ENCODE results near the gene CADM1. TPM values are rescaled to one million over a fixed set of nuclear protein-coding genes. Genes with fewer than 3 reads are reported as not detected.

The CADM1 gene
- total RNA-seq, 1 donor from 2014 or later = 51.1 TPM

DNA sequence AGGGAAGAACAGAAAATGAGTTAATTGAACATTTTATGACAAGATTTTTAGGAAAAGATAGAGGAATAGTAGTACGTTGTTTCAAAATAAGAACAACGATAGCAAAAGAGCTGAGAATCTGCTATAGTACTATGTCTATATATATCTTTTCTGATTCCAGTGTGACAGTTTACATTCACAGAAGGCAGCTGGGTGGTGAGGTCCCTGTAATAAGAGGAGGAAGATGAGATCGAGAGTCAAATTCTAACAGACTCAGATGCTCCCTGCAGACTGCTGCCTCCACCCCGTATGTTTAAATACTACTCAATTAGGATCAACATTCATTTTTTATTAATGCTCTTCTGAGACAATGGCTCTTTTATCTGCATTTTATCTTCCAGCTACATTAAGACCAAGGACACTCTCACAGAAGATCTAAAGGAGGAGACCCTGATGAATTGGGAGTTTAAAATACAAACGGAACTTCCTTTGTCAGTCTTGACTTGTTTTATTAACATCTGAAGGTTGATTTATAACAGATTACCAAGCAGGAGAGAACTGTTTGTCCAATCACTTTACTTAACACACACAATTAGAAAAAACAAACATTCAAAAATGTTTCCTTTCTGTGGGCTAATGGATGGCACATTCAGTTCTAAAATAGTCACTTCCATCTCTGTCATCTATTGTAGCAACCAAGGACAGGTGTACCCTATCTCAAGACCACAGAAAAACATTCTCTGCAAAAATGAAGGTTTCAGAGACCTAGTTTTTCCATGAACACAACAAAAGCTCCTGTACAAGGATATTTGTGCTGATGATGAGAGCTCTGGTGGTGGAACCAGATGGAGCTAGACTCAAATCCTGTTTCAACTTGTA is 240.2 kb downstream of the CADM1 start:
- no peak for DNase-seq
- H3K4me1 ChIP-seq = peaks cover 29% of the 10 kb centered on the region
- TF ChIP-seq, protein P1, sequence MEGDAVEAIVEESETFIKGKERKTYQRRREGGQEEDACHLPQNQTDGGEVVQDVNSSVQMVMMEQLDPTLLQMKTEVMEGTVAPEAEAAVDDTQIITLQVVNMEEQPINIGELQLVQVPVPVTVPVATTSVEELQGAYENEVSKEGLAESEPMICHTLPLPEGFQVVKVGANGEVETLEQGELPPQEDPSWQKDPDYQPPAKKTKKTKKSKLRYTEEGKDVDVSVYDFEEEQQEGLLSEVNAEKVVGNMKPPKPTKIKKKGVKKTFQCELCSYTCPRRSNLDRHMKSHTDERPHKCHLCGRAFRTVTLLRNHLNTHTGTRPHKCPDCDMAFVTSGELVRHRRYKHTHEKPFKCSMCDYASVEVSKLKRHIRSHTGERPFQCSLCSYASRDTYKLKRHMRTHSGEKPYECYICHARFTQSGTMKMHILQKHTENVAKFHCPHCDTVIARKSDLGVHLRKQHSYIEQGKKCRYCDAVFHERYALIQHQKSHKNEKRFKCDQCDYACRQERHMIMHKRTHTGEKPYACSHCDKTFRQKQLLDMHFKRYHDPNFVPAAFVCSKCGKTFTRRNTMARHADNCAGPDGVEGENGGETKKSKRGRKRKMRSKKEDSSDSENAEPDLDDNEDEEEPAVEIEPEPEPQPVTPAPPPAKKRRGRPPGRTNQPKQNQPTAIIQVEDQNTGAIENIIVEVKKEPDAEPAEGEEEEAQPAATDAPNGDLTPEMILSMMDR (IDR thresholded peaks at IDR 0.05; ENCODE audit: borderline replicate concordance) = no peak
- no peaks in the 10 kb centered on the region for H3K27me3 ChIP-seq (ENCODE audit: low read depth)
- intact Hi-C loops (cut with micrococcal nuclease) = no loop called here
- no peaks in the 10 kb centered on the region for H3K36me3 ChIP-seq
- H3K9me3 ChIP-seq (replicated peaks) = no peaks in the 10 kb centered on the region
- H3K27ac ChIP-seq (replicated peaks) = no peak overlapping the region
- no peak overlapping the region for H3K4me3 ChIP-seq

DNA sequence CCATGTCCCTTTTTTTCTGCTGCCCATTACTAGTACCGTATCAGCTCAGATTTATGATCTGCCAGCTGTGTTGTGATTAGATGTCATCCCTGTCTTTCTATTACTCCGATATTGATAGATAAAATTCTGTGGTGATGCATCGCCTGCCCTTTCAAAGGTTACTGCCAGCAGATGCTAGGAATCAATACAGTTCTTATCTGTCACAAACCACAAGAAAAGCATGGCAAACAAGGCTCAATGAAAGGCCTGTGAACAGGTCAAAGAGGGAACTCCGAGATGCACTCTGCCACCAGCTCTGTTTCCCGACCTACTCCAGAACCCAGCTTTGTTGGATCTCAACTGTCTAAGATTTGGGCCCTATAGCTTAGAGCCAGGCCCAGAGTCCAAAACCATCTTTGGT is 246.0 kb downstream of the CADM1 start:
- no peaks in the 10 kb centered on the region for H3K4me1 ChIP-seq
- H3K9me3 ChIP-seq (replicated peaks) = no peaks in the 10 kb centered on the region
- intact Hi-C loops (cut with micrococcal nuclease) = no loop called here
- no peak overlapping the region for H3K4me3 ChIP-seq
- TF ChIP-seq, protein P1 (IDR thresholded peaks at IDR 0.05; ENCODE audit: borderline replicate concordance) = no peak
- no peak overlapping the region for H3K27ac ChIP-seq (replicated peaks)
- H3K36me3 ChIP-seq = no peaks in the 10 kb centered on the region
- no peak for DNase-seq
- H3K27me3 ChIP-seq (ENCODE audit: low read depth) = no peaks in the 10 kb centered on the region

DNA sequence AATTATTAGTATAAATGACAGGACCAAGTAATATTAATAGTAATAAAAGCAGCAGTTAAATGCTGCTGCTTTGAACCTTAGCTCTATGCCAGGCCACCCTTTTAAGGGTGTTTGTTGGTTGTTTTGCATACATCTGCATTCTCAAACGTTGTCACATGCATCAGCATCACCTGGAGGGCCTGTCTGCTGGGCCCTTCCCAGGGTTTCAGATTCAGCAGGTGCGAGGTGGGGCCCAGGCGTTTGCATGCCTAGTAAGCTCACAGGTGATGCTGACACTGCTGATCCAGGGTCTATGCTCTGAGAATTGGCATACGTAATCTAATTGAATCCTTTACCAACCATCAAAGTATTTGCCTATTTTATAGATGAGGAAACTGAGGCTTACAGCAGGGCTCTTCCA is 246.5 kb downstream of the CADM1 start:
- Histone ChIP-seq H3K4me1 (no peaks in the 10 kb centered on the region), H3K4me3 (no peak overlapping the region), H3K36me3 (no peaks in the 10 kb centered on the region), H3K27ac (replicated peaks) (no peak overlapping the region), H3K9me3 (replicated peaks) (no peaks in the 10 kb centered on the region), H3K27me3 (ENCODE audit: low read depth) (no peaks in the 10 kb centered on the region)
- intact Hi-C loops (cut with micrococcal nuclease) = no loop called here
- TF ChIP-seq, protein P1 (IDR thresholded peaks at IDR 0.05; ENCODE audit: borderline replicate concordance) = no peak
- DNase-seq = no peak

DNA sequence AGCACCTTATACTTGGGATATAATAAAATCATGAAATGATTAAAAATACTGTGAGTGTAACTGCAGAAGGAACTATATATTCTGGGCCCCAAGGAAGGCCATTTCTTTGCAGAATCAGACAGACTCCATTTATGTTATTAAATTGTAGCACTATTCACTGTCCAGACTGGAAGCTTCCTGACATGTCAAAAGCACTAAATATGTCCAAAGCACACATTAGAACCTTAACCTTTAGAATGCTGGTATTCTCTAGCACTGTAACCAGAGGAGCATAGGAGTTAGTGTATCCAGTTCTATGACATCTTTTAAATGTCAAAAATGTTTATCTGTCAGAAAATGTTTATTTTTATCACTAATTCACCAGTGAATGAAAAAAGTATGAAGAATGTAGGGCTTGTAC is 246.9 kb downstream of the CADM1 start:
- no peaks in the 10 kb centered on the region for H3K27me3 ChIP-seq (ENCODE audit: low read depth)
- no peaks in the 10 kb centered on the region for H3K4me1 ChIP-seq
- TF ChIP-seq, protein P1 (IDR thresholded peaks at IDR 0.05; ENCODE audit: borderline replicate concordance) = no peak
- no peak overlapping the region for H3K4me3 ChIP-seq
- intact Hi-C loops (cut with micrococcal nuclease) = no loop called here
- no peak for DNase-seq
- no peaks in the 10 kb centered on the region for H3K9me3 ChIP-seq (replicated peaks)
- H3K36me3 ChIP-seq = no peaks in the 10 kb centered on the region
- H3K27ac ChIP-seq (replicated peaks) = no peak overlapping the region

DNA sequence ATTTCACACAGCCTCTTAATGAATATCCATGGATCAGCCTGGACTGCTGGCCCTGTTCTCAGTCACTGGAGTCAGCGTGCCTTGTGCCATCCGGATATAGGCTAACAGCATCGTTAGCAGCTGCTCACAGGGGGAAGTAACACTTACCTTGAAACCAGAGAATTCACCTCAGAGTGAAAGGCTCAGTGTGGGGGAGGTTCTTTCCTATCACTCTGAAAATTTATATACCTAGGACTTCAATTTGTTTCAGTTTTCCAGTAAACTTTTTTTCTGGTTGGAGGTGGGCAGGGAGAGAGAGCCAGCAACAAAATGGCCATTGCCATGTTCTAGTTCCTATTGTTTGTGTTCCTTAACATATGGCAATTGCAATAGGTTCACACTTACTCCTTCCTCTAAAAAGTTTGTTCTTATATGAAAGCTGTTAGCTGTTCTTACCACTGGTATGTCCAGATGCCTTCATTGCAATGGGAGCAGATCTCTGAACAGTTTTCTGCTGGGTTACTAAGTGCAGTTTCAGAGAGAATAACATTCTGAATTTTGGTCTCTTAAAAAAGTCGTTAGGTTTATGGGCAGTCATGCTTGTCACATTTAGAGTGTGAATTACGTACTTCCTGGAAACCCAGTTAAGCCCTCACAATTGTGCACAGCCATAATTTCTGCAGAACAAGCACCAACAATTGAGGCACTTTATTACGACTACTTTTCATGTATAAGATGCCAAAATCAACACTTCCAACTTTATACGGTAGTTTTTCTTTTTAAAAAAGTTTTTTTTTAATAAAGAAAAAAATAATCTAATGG is 247.6 kb downstream of the CADM1 start:
- TF ChIP-seq, protein P1 (IDR thresholded peaks at IDR 0.05; ENCODE audit: borderline replicate concordance) = no peak
- Histone ChIP-seq H3K4me1 (peaks cover under 1% of the 10 kb centered on the region), H3K27ac (replicated peaks) (no peak overlapping the region), H3K4me3 (no peak overlapping the region), H3K9me3 (replicated peaks) (no peaks in the 10 kb centered on the region), H3K36me3 (no peaks in the 10 kb centered on the region), H3K27me3 (ENCODE audit: low read depth) (no peaks in the 10 kb centered on the region)
- intact Hi-C loops (cut with micrococcal nuclease) = no loop called here
- no peak for DNase-seq
